ENCODE data around the gene NLRP9. TPM values are rescaled to one million over a fixed set of nuclear protein-coding genes. Genes with fewer than 3 reads are reported as not detected.

The NLRP9 gene
- total RNA-seq, 2 donors from 2014 or later, result not detected

DNA sequence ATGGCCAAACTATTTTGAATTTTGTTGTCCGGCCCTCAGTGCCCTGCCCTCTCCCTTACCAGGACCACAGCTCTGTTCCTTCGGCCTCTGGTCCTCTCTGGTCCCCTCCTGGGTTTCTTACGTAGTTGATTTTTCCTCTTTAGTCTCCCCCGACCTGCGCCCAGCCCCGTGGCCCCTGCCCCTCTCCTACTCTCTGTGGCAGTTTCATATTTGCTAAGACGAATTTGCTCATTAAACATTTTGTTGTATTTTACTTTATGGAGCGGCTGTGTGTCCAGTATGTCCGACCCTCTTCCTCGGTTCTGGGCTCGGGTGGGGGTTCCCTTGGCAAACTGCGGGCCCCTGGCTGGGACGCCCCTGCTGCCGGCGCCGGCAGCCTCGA lies 63.8 kb downstream of the NLRP9 start:
- H3K4me1 ChIP-seq (ENCODE audit: control insufficient read depth in 1 of 2, low read depth in 2 of 2), result peaks cover 27 to 41% of the 10 kb centered on the region in 2 donors
- peaks cover 38% of the 10 kb centered on the region for H3K36me3 ChIP-seq
- H3K9me3 ChIP-seq, result no peaks in the 10 kb centered on the region
- H3K27me3 ChIP-seq (replicated peaks; ENCODE audit: insufficient read depth), result no peaks in the 10 kb centered on the region
- peak overlapping the region; percentile 73 to 81 for H3K27ac ChIP-seq
- TF ChIP-seq, protein P1, sequence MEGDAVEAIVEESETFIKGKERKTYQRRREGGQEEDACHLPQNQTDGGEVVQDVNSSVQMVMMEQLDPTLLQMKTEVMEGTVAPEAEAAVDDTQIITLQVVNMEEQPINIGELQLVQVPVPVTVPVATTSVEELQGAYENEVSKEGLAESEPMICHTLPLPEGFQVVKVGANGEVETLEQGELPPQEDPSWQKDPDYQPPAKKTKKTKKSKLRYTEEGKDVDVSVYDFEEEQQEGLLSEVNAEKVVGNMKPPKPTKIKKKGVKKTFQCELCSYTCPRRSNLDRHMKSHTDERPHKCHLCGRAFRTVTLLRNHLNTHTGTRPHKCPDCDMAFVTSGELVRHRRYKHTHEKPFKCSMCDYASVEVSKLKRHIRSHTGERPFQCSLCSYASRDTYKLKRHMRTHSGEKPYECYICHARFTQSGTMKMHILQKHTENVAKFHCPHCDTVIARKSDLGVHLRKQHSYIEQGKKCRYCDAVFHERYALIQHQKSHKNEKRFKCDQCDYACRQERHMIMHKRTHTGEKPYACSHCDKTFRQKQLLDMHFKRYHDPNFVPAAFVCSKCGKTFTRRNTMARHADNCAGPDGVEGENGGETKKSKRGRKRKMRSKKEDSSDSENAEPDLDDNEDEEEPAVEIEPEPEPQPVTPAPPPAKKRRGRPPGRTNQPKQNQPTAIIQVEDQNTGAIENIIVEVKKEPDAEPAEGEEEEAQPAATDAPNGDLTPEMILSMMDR (IDR thresholded peaks at IDR 0.05), result no peak
- DNase-seq (ENCODE audit: low spot score), result no peak
- H3K4me3 ChIP-seq, result peak overlapping the region; percentile 85
- ATAC-seq (ENCODE audit: insufficient number of reproducible peaks, low FRiP score, low read depth), result no peak

DNA sequence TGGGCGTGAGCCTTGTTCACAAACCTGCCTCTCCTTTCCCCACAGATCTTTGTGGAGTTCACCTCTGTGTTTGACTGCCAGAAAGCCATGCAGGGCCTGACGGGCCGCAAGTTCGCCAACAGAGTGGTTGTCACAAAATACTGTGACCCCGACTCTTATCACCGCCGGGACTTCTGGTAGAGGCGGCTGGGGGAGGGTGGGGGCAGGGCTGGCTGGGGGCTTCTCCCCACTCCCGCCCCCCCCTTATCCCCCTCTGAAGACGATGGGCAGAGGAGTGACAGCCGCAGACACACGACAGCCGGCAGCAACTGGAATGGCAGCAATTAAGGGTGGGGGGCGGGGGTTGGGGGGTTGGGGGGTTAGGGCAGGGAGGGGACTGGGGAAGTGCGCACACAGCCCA lies 64.3 kb downstream of the NLRP9 start:
- DNase-seq (ENCODE audit: low spot score) (no peak), ATAC-seq (ENCODE audit: insufficient number of reproducible peaks, low FRiP score, low read depth) (no peak)
- H3K4me1 ChIP-seq (ENCODE audit: control insufficient read depth in 1 of 2, low read depth in 2 of 2), result peaks cover 27 to 37% of the 10 kb centered on the region in 2 donors
- no peaks in the 10 kb centered on the region for H3K27me3 ChIP-seq (replicated peaks; ENCODE audit: insufficient read depth)
- H3K36me3 ChIP-seq, result peaks cover 38% of the 10 kb centered on the region
- no peak overlapping the region for H3K27ac ChIP-seq
- TF ChIP-seq, protein P1 (IDR thresholded peaks at IDR 0.05), result no peak
- H3K4me3 ChIP-seq, result no peak overlapping the region
- H3K9me3 ChIP-seq, result no peaks in the 10 kb centered on the region

DNA sequence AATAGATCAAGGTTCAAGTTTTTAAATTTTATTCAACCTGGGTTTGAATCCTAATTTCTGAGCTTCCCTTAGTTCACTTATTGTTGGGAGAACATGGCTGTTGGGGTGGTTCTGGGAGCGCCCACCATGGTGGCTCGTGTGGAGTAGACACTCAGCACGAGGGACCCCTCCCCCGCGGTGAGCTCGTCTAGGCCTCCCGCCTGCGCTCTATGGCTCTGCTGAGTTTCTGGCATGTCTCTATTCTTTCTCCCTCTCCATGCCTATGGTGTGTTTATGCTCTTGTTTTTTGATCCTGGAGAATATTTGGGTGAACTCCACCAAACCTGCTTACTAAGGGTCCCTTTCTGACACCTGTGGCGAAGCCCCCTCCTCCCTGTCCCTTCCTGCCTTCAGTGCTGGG lies 64.7 kb downstream of the NLRP9 start:
- Histone ChIP-seq H3K36me3 (peaks cover 38% of the 10 kb centered on the region), H3K4me3 (no peak overlapping the region), H3K4me1 (ENCODE audit: control insufficient read depth in 1 of 2, low read depth in 2 of 2) (peaks cover 27 to 33% of the 10 kb centered on the region in 2 donors), H3K27me3 (replicated peaks; ENCODE audit: insufficient read depth) (no peaks in the 10 kb centered on the region), H3K27ac (no peak overlapping the region), H3K9me3 (no peaks in the 10 kb centered on the region)
- DNase-seq (ENCODE audit: low spot score) (no peak), ATAC-seq (ENCODE audit: insufficient number of reproducible peaks, low FRiP score, low read depth) (no peak)
- TF ChIP-seq, protein P1 (IDR thresholded peaks at IDR 0.05), result no peak

DNA sequence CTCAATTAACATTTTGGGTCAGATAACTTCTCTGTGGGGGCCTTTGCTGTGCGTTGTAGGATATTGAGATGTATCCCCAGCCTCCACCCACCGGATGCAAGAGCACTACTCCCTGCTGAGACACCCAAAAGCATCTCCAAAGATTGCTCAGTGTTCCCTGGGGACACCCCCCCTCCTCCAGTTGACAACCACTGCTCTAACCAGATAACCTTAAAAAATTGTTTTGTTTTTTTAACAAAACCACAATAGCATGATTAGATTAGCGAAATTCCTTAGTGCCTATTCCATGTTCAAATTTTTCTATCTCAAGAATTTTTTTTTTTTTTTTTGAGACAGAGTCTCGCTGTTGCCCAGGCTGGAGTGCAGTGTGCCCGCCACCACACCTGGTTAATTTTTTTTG lies 65.8 kb downstream of the NLRP9 start:
- Histone ChIP-seq H3K4me3 (no peak overlapping the region), H3K27ac (no peak overlapping the region), H3K36me3 (peaks cover 46% of the 10 kb centered on the region), H3K27me3 (replicated peaks; ENCODE audit: insufficient read depth) (no peaks in the 10 kb centered on the region), H3K4me1 (ENCODE audit: control insufficient read depth in 1 of 2, low read depth in 2 of 2) (peaks cover 21 to 23% of the 10 kb centered on the region in 2 donors), H3K9me3 (no peaks in the 10 kb centered on the region)
- DNase-seq (ENCODE audit: low spot score) (no peak), ATAC-seq (ENCODE audit: insufficient number of reproducible peaks, low FRiP score, low read depth) (no peak)
- TF ChIP-seq, protein P1 (IDR thresholded peaks at IDR 0.05), result no peak

DNA sequence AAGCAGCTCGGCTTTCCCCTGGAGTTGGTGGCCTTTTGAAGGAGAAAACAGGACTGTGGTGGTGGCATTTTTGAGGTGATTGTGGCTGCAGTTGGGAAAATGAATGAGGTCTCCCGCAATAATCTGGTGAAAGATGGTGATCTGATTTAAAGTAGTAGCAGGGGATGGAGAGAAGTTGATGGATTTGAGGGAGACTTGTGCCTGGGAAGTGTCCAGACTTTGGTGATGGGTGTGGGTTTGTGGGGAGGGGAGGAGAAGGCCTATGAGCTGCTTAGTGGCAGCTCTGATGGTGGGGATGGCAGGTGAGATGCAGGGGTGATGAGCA lies 67.2 kb downstream of the NLRP9 start:
- Histone ChIP-seq H3K36me3 (peaks cover 60% of the 10 kb centered on the region), H3K9me3 (no peaks in the 10 kb centered on the region)

More for the DNA sequence above, 67.2 kb downstream of the NLRP9 start:
- TF ChIP-seq, protein P1 (IDR thresholded peaks at IDR 0.05), result no peak
- Histone ChIP-seq H3K4me1 (ENCODE audit: control insufficient read depth in 1 of 2, low read depth in 2 of 2) (peaks cover 7 to 9% of the 10 kb centered on the region in 2 donors), H3K27ac (no peak overlapping the region), H3K4me3 (no peak overlapping the region), H3K27me3 (replicated peaks; ENCODE audit: insufficient read depth) (no peaks in the 10 kb centered on the region)
- ATAC-seq (ENCODE audit: insufficient number of reproducible peaks, low FRiP score, low read depth) (no peak), DNase-seq (ENCODE audit: low spot score) (no peak)
